ENCODE measurements around the gene TOP3A.
"Not testable (repeated sequence)": the region's sequence is repeated elsewhere in the genome, so short reads cannot be mapped to it uniquely, and the experiment has no call there.

Gene TOP3A

GRCh38 chr17:18314731-18315561 is at the start of gene TOP3A, which contains the start of gene SMCR8:
Gene TOP3A (minus strand): TSS chr17:18314994. CDS start chr17:18314778, 216 bp downstream.
Gene SMCR8 (plus strand): TSS chr17:18315293. CDS start chr17:18315790, 497 bp downstream.
- peak; percentile 99 for DNase-seq

GRCh38 chr17:18364166-18364565 is 49.4 kb upstream of the TOP3A start:
- DNase-seq = no peak

GRCh38 chr17:18363101-18364049 is 48.6 kb upstream of the TOP3A start, which contains the start of gene SHMT1:
Gene SHMT1 (minus strand): TSS chr17:18363550. CDS start chr17:18355981, 7,569 bp downstream.
- DNase-seq = peak; percentile 83 to 84

GRCh38 chr17:18362698-18363100 is 47.9 kb upstream of the TOP3A start:
- DNase-seq = no peak

- DNase-seq = no peak
Measured at GRCh38 chr17:18361837-18362697, 47.3 kb upstream of the TOP3A start.

GRCh38 chr17:18360518-18360917 is 45.7 kb upstream of the TOP3A start:
- no peak for DNase-seq

- DNase-seq = no peak
Measured at GRCh38 chr17:18356624-18357023, 41.8 kb upstream of the TOP3A start.

GRCh38 chr17:18353541-18353940 is 38.7 kb upstream of the TOP3A start:
- no peak for DNase-seq

- no peak for DNase-seq
Measured at GRCh38 chr17:18344021-18344420, 29.2 kb upstream of the TOP3A start.

- DNase-seq = no peak
Measured at GRCh38 chr17:18339933-18340332, 25.1 kb upstream of the TOP3A start.

- DNase-seq = not testable (repeated sequence)
Measured at GRCh38 chr17:18338158-18338557, 23.4 kb upstream of the TOP3A start.

GRCh38 chr17:18332909-18333489 is 18.2 kb upstream of the TOP3A start:
- DNase-seq = no peak

GRCh38 chr17:18331879-18332278 is 17.1 kb upstream of the TOP3A start:
- DNase-seq = no peak

GRCh38 chr17:18328643-18329204 is 13.9 kb upstream of the TOP3A start:
- DNase-seq = no peak

- no peak for DNase-seq
Measured at GRCh38 chr17:18327556-18327955, 12.8 kb upstream of the TOP3A start.

GRCh38 chr17:18327093-18327492 is 12.3 kb upstream of the TOP3A start:
- no peak for DNase-seq

GRCh38 chr17:18326572-18326971 is 11.8 kb upstream of the TOP3A start:
- no peak for DNase-seq

GRCh38 chr17:18326039-18326438 is 11.2 kb upstream of the TOP3A start:
- no peak for DNase-seq

- no peak for DNase-seq
Measured at GRCh38 chr17:18324140-18325050, 9.6 kb upstream of the TOP3A start.

- DNase-seq = no peak
Measured at GRCh38 chr17:18323507-18324139, 8.8 kb upstream of the TOP3A start.

Data from activated CD4-positive, alpha-beta T cell treated with anti-CD3 and anti-CD28 coated beads, Interleukin-2, amount 50 U/mL, for 4 hours (primary cell).